Progenitor cell of endocrine pancreas (in vitro differentiated cells): Measurements from ENCODE around the gene C1orf185. TPM values are rescaled to one million over a fixed set of nuclear protein-coding genes. Genes with fewer than 3 reads are reported as not detected.

ENCODE experiments used
- DNase-seq: peaks from one replicate; pipeline ENCODE4 v3.0.0; 2021; ENCODE audit warnings: low spot score; ENCODE audit not compliant: unreplicated experiment
- H3K27ac Mint-ChIP-seq: 2 replicates; pipeline ENCODE4 v1.8.0; 2021; ENCODE audit warnings: mild to moderate bottlenecking, moderate library complexity, mixed read lengths
- H3K27me3 Mint-ChIP-seq: 2 replicates; pipeline ENCODE4 v1.8.0; 2021; ENCODE audit warnings: mixed read lengths
- H3K36me3 Mint-ChIP-seq: 2 replicates; pipeline ENCODE4 v1.8.0; 2022; ENCODE audit warnings: mixed read lengths; ENCODE audit not compliant: insufficient read depth
- H3K4me1 Mint-ChIP-seq: 2 replicates; pipeline ENCODE4 v1.8.0; 2021; ENCODE audit warnings: low read depth, mixed read lengths
- H3K4me3 Mint-ChIP-seq: 2 replicates; pipeline ENCODE4 v1.8.0; 2021; ENCODE audit warnings: low read depth, mild to moderate bottlenecking, moderate library complexity, mixed read lengths
- H3K9me3 Mint-ChIP-seq: 2 replicates; pipeline ENCODE4 v1.8.0; 2021; ENCODE audit warnings: low read depth, mixed read lengths
- total RNA-seq: library from RNA; stranded (reverse); gene quantifications from 2 replicates; pipeline ENCODE4 v1.2.1, GENCODE V29; 2021
- TF ChIP-seq, protein P1 (sequence below): fragments of 200-600 bp; sonication (generic); IDR thresholded peaks from one replicate; pipeline ENCODE4 v1.5.0; 2021; ENCODE audit warnings: antibody characterized with exemption, mild to moderate bottlenecking; ENCODE audit not compliant: unreplicated experiment

The C1orf185 gene
- total RNA-seq, 1 donor from 2014 or later = not detected

DNA sequence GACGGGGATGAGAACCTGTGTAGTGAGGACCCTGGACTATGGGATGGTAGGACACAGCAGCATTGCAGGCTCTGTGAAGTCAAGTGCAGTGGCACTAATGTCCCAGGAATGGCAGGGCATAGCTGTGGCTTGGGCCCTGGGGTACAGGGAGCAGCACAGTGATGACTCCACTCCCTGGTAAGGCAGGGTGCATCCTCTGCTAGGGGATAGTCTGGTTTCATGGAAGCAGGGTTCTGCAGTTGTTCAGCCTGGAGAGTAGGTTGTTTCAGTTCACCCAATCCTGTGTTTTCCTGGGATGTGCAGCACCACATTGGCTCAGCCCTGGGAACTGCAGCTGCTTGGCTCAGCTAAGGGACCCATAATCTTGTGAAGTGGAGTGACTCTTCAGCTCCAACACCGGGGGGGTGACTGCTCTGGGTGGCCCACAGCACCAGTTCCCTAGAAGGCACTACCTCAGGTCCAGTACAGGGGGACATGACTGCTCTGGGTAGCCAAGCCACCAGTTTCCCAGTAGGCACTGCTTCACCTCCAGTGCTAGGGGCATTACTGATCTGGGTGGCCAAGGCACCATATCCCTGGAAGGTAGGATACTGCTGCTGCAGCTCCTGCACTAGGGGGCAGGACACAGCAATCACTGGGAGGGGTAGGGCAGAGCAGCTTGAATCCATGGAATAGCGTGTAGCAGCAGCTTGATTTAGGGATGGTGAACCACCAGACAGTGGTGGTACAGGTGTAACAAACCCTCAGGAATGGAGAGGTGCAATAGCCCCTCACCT, 15.3 kb upstream of the C1orf185 start:
- Mint-ChIP-seq H3K36me3 (no peaks in the 10 kb centered on the region), H3K4me3 (no peak overlapping the region)

DNA sequence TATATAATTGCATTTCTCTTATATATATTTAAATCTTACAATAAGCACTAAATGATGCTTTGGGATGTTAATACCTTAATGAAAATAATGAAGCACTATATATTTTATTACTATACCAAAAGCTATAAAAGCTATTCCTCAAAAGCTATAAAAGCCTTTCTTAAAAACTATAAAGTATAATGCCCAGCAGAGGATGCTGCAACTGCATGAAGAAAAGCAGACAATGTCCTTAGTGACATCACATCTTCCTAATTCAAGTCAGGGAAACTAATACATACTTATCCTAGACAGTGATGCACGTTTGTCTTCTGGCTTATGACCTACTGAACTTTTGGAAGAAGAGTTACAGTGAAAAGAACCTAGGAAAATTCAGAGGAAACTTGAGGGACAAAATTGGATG, 13.6 kb upstream of the C1orf185 start:
- peaks cover 3% of the 10 kb centered on the region for H3K9me3 Mint-ChIP-seq
- no peak for DNase-seq
- H3K27ac Mint-ChIP-seq = no peak overlapping the region
- H3K4me3 Mint-ChIP-seq = no peak overlapping the region
- TF ChIP-seq, protein P1, sequence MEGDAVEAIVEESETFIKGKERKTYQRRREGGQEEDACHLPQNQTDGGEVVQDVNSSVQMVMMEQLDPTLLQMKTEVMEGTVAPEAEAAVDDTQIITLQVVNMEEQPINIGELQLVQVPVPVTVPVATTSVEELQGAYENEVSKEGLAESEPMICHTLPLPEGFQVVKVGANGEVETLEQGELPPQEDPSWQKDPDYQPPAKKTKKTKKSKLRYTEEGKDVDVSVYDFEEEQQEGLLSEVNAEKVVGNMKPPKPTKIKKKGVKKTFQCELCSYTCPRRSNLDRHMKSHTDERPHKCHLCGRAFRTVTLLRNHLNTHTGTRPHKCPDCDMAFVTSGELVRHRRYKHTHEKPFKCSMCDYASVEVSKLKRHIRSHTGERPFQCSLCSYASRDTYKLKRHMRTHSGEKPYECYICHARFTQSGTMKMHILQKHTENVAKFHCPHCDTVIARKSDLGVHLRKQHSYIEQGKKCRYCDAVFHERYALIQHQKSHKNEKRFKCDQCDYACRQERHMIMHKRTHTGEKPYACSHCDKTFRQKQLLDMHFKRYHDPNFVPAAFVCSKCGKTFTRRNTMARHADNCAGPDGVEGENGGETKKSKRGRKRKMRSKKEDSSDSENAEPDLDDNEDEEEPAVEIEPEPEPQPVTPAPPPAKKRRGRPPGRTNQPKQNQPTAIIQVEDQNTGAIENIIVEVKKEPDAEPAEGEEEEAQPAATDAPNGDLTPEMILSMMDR = no peak
- no peaks in the 10 kb centered on the region for H3K4me1 Mint-ChIP-seq
- peaks cover 11% of the 10 kb centered on the region for H3K27me3 Mint-ChIP-seq
- no peaks in the 10 kb centered on the region for H3K36me3 Mint-ChIP-seq

More for the DNA sequence above, 15.3 kb upstream of the C1orf185 start:
- Mint-ChIP-seq H3K4me1 (no peaks in the 10 kb centered on the region), H3K27me3 (peaks cover 10% of the 10 kb centered on the region), H3K27ac (no peak overlapping the region), H3K9me3 (no peaks in the 10 kb centered on the region)
- no peak for DNase-seq
- TF ChIP-seq, protein P1 = no peak

DNA sequence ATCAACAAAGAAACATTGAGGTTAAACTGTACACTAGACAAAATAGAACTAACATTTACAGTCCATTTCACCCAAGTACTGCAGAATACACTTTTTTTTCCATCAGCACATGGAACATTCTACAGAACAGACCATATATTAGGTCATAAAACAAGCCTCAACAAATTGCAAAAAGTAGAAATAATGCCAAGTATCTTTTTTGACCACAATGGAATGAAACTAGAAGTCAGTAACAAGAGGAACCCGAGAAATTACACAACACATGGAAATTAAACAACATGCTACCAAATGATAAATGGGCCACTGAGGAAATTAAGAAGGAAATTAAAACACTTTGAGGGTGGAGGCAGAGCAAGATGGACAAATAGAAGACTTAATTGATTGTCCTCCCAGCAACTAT, 8.4 kb upstream of the C1orf185 start:
- H3K27me3 Mint-ChIP-seq = peaks cover 9% of the 10 kb centered on the region

DNA sequence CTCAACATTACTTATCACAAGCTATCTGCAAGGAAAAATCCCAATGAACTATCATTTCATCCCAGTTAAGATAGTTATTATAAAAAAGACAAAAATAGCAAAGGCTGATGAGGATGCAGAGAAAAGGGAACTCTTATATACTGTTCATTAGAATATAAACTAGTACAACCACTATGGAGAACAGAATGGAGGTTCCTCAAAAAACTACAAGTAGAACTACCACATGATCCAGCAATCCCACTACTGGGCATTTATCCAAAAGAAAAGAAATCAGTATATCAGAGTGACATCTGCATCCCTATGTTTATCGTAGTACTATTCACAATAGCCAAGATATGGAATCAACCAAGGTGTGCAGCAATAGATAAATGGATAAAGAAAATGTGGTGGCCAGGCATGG, 4.9 kb upstream of the C1orf185 start:
- TF ChIP-seq, protein P1 = no peak
- Mint-ChIP-seq H3K4me3 (no peak overlapping the region), H3K9me3 (peaks cover 3% of the 10 kb centered on the region), H3K4me1 (no peaks in the 10 kb centered on the region), H3K27me3 (peaks cover 5% of the 10 kb centered on the region), H3K36me3 (no peaks in the 10 kb centered on the region), H3K27ac (no peak overlapping the region)
- DNase-seq = no peak

More for the DNA sequence above, 8.4 kb upstream of the C1orf185 start:
- TF ChIP-seq, protein P1 = no peak
- H3K4me1 Mint-ChIP-seq = no peaks in the 10 kb centered on the region
- H3K9me3 Mint-ChIP-seq = peaks cover 3% of the 10 kb centered on the region
- H3K27ac Mint-ChIP-seq = no peak overlapping the region
- no peak for DNase-seq
- H3K4me3 Mint-ChIP-seq = no peak overlapping the region
- H3K36me3 Mint-ChIP-seq = no peaks in the 10 kb centered on the region

DNA sequence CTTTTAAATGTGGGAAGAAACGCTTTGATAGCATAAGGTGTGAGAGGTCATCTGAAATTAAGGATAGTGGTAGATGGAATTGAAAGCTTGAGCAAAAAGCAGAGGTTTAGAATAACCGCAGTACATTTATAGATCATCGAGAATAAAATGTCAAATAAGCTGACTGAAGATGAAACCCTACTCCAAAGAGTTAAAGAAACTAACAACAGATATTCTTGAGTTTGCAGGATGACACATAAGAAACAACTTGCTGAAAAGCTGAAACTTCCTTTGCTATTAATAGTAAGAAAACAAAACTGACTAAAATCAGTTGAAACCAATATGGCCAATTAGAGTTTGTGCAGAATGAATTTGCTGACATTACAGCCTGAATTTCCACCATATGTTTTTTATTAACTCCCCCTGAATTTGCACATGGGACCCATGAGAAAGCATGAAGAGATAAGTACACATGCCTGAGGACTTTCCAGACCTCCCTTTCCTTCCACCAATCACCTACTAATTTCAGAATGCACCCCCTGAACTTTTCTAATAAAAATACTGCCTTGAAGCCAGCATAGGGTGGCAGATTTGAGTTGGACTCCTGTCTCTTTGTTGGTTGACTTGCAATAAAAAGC, 1.7 kb upstream of the C1orf185 start:
- TF ChIP-seq, protein P1 = no peak
- Mint-ChIP-seq H3K36me3 (no peaks in the 10 kb centered on the region), H3K27ac (no peak overlapping the region), H3K4me1 (no peaks in the 10 kb centered on the region), H3K4me3 (no peak overlapping the region), H3K9me3 (no peaks in the 10 kb centered on the region), H3K27me3 (peaks cover 2% of the 10 kb centered on the region)
- DNase-seq = no peak
